GM21529 (cell line): ENCODE results near the gene TFDP1.

ENCODE experiments used
- ATAC-seq: cut with Tn5 transposase; IDR thresholded peaks from one replicate; pipeline ENCODE4 v1.9.1; 2021; ENCODE audit not compliant: unreplicated experiment

TFDP1 gene

DNA sequence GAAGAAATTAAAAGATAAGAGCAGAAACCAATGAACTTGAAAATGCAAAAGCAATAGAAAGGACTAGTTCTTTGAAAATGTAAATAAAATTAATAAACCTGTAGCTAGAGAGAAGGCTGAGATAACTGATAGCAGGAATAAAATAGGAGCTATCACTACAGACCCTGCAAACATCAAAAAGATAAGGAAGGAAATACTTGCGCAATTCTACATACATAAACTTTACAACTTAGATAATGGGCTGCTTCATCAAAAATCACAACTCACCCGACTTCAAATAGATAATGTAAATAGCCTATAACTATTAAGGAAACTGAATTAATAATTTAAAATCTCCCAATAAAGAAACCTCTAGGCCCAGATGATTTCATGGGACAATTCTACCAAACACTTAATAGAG, 77.0 kb downstream of the TFDP1 start:
- ATAC-seq = no peak

GRCh38 chr13:113663934-113664333, 79.4 kb downstream of the TFDP1 start:
- no peak for ATAC-seq

DNA sequence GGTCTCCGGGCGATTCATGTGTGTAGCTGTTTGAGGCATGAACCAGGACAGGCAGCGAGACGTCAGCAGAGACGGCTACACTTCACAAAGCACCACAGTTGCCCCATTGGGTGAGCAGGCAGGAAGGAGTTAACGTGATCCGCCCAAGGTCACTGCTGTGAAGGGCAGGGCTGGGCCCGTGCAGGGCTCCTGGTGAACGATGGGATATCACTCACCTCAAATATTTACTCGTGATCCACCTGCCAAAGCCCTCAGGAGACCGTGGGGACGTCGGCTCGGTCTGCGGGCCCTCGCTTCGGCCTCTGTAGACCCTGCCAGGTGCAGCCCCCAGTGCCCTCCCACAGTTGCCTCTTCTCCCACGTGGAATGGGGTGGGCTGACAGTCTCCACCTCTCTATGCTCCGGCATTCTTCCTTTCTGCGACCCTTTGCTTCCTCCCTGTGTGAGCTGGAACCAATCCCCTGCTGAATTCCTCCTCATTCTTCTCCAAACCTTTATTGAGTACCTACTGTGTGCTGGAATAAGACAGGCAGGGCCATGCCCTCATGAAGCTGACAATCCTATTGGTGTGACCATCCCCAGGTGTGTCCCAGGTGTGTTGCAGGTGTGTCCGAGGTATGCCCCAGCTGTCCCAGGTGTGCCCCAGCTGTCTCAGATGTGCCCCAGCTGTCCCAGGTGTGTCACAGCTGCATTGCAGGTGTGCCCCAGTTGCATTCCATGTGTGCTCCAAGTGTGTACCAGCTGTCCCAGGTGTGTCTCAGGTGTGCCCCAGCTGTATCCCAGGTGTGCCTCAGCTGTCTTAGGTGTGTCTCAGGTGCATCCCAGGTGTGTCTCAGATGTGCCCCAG, 80.4 kb downstream of the TFDP1 start:
- no peak for ATAC-seq

DNA sequence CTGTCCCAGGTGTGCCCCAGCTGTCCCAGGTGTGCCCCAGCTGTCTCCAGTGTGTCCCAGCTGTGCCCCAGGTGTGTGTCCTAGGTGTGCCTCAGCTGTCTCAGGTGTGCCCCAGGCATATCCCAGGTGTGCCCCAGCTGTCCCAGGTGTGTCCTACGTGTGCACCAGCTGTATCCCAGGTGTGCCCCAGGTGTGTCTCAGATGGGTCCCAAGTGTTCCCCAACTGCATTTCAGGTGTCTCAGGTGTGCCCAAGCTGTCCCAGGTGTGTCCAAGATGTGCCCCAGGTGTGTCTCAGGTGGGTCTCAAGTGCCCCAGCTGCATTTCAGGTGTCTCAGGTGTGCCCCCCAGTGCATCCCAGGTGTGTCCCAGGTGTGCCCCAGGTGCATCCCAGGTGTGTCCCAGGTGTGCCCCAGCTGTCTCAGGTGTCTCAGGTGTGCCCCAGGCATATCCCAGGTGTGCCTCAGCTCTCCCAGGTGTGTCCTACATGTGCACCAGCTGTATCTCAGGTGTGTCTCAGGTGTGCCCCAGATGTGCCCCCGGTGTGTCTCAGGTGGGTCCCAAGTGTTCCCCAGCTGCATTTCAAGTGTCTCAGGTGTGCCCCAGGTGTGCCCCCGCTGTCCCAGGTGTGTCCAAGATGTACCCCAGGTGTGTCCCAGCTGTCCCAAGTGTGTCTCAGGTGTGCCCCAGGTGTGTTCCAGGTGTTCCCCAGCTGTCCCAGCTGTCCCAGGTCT, 81.2 kb downstream of the TFDP1 start:
- no peak for ATAC-seq

DNA sequence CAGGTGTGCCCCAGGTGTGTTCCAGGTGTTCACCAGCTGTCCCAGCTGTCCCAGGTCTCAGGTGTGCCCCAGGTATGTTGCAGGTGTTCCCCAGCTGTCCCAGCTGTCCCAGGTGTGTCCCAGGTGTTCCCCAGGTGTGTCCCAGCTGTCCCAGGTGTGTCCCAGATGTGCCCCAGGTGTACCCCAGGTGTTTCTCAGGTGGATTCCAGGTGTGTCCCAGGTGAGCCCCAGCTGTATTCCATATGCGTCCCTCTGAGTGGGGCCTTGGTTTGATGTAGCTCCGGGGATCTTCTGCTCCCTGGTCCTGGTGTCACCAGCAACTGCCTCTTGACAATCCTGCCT, 81.7 kb downstream of the TFDP1 start:
- no peak for ATAC-seq

DNA sequence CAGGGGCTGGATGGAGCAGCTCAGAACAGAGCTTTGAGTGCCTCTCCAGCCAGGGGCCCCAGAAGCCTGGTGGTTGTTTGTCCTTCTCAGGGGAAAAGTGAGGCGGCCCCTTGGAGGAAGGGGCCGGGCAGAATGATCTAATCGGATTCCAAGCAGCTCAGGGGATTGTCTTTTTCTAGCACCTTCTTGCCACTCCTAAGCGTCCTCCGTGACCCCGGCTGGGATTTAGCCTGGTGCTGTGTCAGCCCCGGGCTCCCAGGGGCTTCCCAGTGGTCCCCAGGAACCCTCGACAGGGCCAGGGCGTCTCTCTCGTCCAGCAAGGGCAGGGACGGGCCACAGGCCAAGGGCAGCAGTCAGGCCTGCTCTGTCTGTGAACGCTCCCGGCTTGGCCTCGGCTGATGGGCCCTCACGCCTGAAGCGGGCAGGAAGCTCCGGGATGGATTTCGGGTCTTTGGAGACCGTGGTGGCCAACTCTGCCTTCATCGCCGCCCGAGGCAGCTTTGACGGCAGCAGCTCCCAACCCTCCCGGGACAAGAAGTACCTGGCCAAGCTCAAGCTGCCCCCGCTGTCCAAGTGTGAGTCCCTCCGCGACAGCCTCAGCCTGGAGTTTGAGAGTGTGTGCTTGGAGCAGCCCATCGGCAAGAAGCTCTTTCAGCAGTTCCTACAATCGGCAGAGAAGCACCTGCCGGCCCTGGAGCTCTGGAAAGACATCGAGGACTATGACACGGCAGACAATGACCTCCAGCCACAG, 82.6 kb downstream of the TFDP1 start, which contains the start of gene GRK1:
Gene GRK1, plus strand, starts transcription at position 269 of the 751 bp plus-strand sequence. Its CDS starts 168 bp downstream, at position 437.
- no peak for ATAC-seq

DNA sequence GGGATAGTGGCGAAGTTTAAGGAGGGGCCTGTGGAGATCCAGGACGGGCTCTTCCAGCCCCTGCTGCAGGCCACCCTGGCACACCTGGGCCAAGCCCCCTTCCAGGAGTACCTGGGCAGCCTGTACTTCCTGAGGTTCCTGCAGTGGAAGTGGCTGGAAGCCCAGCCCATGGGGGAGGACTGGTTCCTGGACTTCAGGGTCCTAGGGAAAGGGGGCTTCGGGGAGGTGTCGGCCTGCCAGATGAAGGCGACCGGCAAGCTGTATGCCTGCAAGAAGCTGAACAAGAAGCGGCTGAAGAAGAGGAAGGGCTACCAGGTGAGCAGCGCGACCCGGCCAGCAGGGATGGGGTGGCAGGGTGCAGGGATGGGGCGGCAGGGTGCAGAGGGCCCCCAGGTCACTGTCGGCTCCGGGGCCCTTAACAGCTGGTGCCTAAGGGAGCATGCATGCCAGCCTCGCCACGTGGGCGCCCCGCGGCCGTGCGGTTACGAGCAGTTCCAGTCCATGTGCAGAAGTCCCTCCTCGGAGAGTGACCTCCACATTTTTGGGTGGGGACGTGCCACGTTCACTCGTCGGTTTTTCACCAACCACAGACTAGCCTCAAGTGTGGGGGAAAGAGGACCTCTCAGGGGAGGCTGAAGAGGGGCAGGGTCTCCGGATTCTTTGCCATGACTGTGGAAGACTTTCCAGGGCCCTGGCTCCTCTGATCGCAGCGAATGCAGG, 83.4 kb downstream of the TFDP1 start:
- ATAC-seq = no peak

GRCh38 chr13:113668491-113668971, 84.0 kb downstream of the TFDP1 start:
- ATAC-seq = no peak

GRCh38 chr13:113669231-113669754, 84.7 kb downstream of the TFDP1 start:
- no peak for ATAC-seq

DNA sequence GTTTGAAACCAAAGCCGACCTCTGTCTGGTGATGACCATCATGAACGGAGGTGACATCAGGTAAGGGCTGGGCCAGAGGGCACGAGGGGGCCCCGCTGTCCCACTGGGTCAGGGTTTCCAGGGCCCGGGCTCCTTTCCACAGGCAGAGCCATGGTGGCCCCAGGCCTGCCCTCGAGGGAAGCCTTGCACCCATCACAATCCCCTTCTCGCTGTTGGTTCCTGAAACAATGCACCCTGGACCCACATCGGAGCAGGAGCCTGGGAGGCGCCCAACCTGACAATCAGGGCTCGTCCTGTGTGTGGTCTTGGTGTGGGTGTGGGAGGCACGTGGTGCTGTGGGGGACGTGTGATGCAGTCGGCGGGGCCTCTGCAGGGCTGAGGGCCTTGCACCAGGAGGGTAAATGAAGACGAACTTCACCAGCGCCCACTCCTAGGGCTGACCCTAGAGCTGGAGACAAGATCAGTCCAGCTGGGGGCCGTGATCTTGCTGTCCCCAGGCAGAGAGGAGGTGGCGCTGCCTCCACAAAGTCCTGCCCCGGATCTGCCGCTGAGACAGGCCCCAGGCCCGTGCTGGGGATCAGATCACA, 85.3 kb downstream of the TFDP1 start:
- no peak for ATAC-seq

GRCh38 chr13:113670541-113670940, 86.0 kb downstream of the TFDP1 start:
- ATAC-seq = no peak

GRCh38 chr13:113671066-113672001, 86.8 kb downstream of the TFDP1 start:
- ATAC-seq = no peak

DNA sequence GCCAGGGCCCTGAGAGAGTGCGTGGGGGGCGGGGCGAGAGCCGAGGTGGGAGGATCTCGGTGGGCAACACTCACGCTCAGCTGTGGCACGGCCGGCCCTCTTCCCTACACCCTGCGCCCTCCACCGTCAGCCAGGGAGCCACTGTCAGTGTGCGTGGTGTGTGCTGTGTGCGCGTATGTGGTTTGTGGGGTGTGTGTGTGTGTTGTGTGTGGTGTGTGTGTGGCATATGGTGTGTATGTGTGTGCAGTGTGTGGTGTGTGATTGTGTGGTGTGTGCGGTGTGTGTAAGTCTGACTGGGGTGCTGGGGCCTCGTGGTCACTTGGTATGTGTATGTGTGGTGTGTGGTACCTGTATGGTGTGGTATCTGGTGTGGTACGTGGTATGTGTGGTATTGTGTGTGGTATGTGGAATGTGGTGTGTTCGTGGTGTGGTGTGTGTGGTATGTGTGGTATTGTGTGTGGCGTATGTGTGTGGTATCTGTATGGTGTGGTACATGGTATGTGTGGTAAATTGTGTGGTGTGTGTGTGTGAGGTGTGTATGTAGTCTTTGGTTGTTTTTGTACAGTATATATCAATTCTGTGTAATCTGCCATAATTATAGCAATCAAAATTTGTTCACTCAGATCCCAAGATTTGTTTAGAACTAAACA, 87.6 kb downstream of the TFDP1 start:
- ATAC-seq = no peak
